Neural progenitor cell (in vitro differentiated cells): Measurements from ENCODE around the gene KIF1B.

Experiments used
- CTCF ChIP-seq: fragments of 200-600 bp; sonication (generic); IDR thresholded peaks from 2 replicates; pipeline ENCODE4 v1.5.1; 2017; ENCODE audit warnings: antibody characterized with exemption, mild to moderate bottlenecking
- EZH2 ChIP-seq: fragments of 200-600 bp; sonication (generic); IDR thresholded peaks from 2 replicates; pipeline ENCODE4 v1.6.1; 2017; ENCODE audit warnings: antibody characterized with exemption, mild to moderate bottlenecking, moderate library complexity

GRCh38 chr1:10384219-10384618, 173.8 kb downstream of the KIF1B start:
- TF ChIP-seq CTCF (no peak), EZH2 (no peak)
